HCT116 (cell line): ENCODE results near the gene SETD2. TPM values are rescaled to one million over a fixed set of nuclear protein-coding genes. Genes with fewer than 3 reads are reported as not detected.
A peak's percentile ranks its signal among the peaks of the same experiment; 100 is the strongest.

Experiments used
- ATAC-seq: fragments of 200-7000 bp; cut with Tn5 transposase; 2 replicates; pipeline ENCODE4 v1.9.1; 2020; ENCODE audit warnings: mild to moderate bottlenecking, moderate library complexity
- BruUV-seq: library from RNA; stranded (reverse); fragments of 400-500 nt; replicated peaks from 2 replicates; lab custom pipeline; 2021; lab: Mats Ljungman, UMichigan
- CTCF ChIA-PET: fragments of 300-600 bp; sonication (Branson Sonifier 250); formaldehyde crosslinking; loops from one replicate; lab custom pipeline; 2021; ENCODE audit warnings: antibody characterized with exemption; lab: Charles Lee
- POLR2A ChIA-PET: fragments of 300-600, 350-600 bp; sonication (Branson Sonifier 250); formaldehyde crosslinking; loops from one replicate; lab custom pipeline; 2021; ENCODE audit warnings: antibody characterized with exemption; lab: Charles Lee
- RAD21 ChIA-PET, 2 experiments: fragments of 300-600 bp; sonication (Branson Sonifier 250); formaldehyde crosslinking; loops; one replicate each; lab custom pipeline; 2023; ENCODE audit warnings: low total read pairs in 2 of 2; ENCODE audit not compliant: uncharacterized antibody in 2 of 2, unreplicated experiment in 2 of 2, low non-redundant PET in 1 of 2; lab: Charles Lee
- DNase-seq: peaks from one replicate; pipeline ENCODE4 v3.0.0-alpha.2; 2010; ENCODE audit warnings: low read depth, low spot score
- H2AFZ ChIP-seq: fragments of 200-600 bp; shearing (Covaris generic), sonication (generic); 2 replicates; pipeline ENCODE4 v1.6.1; 2017; ENCODE audit warnings: low read depth, mixed run types, mixed read lengths, antibody characterized with exemption, low read length; ENCODE audit not compliant: poor library complexity, severe bottlenecking
- H3K27ac ChIP-seq: 2 replicates; pipeline ENCODE4 v1.5.1; 2012; ENCODE audit warnings: low read depth, low read length
- H3K27me3 ChIP-seq: fragments of 200-600 bp; sonication (generic); 2 replicates; pipeline ENCODE4 v1.6.1; 2016; ENCODE audit warnings: mixed run types, low read length, mixed read lengths; ENCODE audit not compliant: insufficient read depth
- H3K36me3 ChIP-seq, 2 experiments: fragments of 200-500 bp in 1 of 2; fragments of 200-600 bp in 1 of 2; sonication (Bioruptor generic) in 1 of 2; sonication (generic) in 1 of 2; 2 replicates each; pipeline versions ENCODE4 v1.5.1 to v1.6.1; 2014 to 2016; ENCODE audit warnings: low read length in 2 of 2, inconsistent platforms in 1 of 2, mixed read lengths in 1 of 2, mixed run types in 1 of 2; ENCODE audit not compliant: insufficient read depth in 2 of 2, control insufficient read depth in 1 of 2
- H3K4me1 ChIP-seq, 2 experiments: fragments of 200-600 bp in 1 of 2; sonication (generic) in 1 of 2; 2 replicates each; pipeline versions ENCODE4 v1.5.1 to v1.6.1; 2012 to 2017; ENCODE audit warnings: low read length in 2 of 2, inconsistent platforms in 1 of 2, mild to moderate bottlenecking in 1 of 2, mixed read lengths in 1 of 2, mixed run types in 1 of 2, moderate library complexity in 1 of 2; ENCODE audit not compliant: insufficient read depth in 2 of 2, control insufficient read depth in 1 of 2
- H3K4me2 ChIP-seq: fragments of 200-600 bp; sonication (generic); 2 replicates; pipeline ENCODE4 v1.6.1; 2017; ENCODE audit warnings: mixed run types, low read length, mixed read lengths
- H3K4me3 ChIP-seq, 2 experiments: fragments of 200-600 bp in 1 of 2; sonication (generic) in 1 of 2; replicated peaks in 1 of 2; 2 replicates each; pipeline ENCODE4 v1.5.1; 2011 to 2016; ENCODE audit warnings: low read length in 2 of 2, control low read depth in 1 of 2, low read depth in 1 of 2, mild to moderate bottlenecking in 1 of 2, mixed read lengths in 1 of 2, mixed run types in 1 of 2
- H3K79me2 ChIP-seq: fragments of 200-600 bp; sonication (generic); 2 replicates; pipeline ENCODE4 v1.6.1; 2017; ENCODE audit warnings: mild to moderate bottlenecking, mixed run types, low read length, moderate library complexity, mixed read lengths; ENCODE audit not compliant: insufficient read depth
- H3K9ac ChIP-seq: fragments of 200-600 bp; sonication (generic); 2 replicates; pipeline ENCODE4 v1.6.1; 2016; ENCODE audit warnings: low read length, mixed read lengths
- H3K9me2 ChIP-seq: fragments of 200-600 bp; sonication (generic), shearing (Covaris generic); 2 replicates; pipeline ENCODE4 v1.6.1; 2017; ENCODE audit warnings: mixed run types, mild to moderate bottlenecking, moderate library complexity; ENCODE audit not compliant: insufficient read depth
- H3K9me3 ChIP-seq, 2 experiments: fragments of 200-500 bp in 1 of 2; fragments of 200-600 bp in 1 of 2; sonication (Bioruptor generic) in 1 of 2; sonication (generic) in 1 of 2; 2 replicates each; pipeline ENCODE4 v1.6.1; 2014 to 2017; ENCODE audit warnings: low read length in 2 of 2, mixed read lengths in 2 of 2, inconsistent platforms in 1 of 2, low read depth in 1 of 2, mild to moderate bottlenecking in 1 of 2, mixed run types in 1 of 2, moderate library complexity in 1 of 2; ENCODE audit not compliant: control insufficient read depth in 1 of 2, insufficient read depth in 1 of 2
- H4K20me1 ChIP-seq: fragments of 200-600 bp; sonication (generic), shearing (Covaris generic); 2 replicates; pipeline ENCODE4 v1.6.1; 2017; ENCODE audit warnings: mixed run types, mild to moderate bottlenecking, moderate library complexity; ENCODE audit not compliant: insufficient read depth
- CBX3 ChIP-seq: IDR thresholded peaks from 2 replicates; pipeline ENCODE4 v1.6.1; 2012; ENCODE audit warnings: low read depth
- CEBPB ChIP-seq: IDR thresholded peaks from 2 replicates; pipeline ENCODE4 v1.6.1; 2012; ENCODE audit warnings: low read depth
- CTCF ChIP-seq, 3 experiments: fragments of 200-600 bp in 1 of 3; sonication (generic) in 1 of 3; IDR thresholded peaks in 2 of 3; conservative IDR thresholded peaks in 1 of 3; 2 replicates each; pipeline ENCODE4 v1.5.1; 2012 to 2017; ENCODE audit warnings: low read depth in 2 of 3, low read length in 2 of 3, antibody characterized with exemption in 1 of 3, borderline replicate concordance in 1 of 3, control low read depth in 1 of 3, mild to moderate bottlenecking in 1 of 3, mixed read lengths in 1 of 3, mixed run types in 1 of 3, moderate library complexity in 1 of 3; ENCODE audit not compliant: insufficient read depth in 1 of 3
- EGR1 ChIP-seq: IDR thresholded peaks from 2 replicates; pipeline ENCODE4 v1.6.1; 2012; ENCODE audit warnings: low read depth
- ELF1 ChIP-seq: IDR thresholded peaks from 2 replicates; pipeline ENCODE4 v1.6.1; 2012; ENCODE audit warnings: low read depth, borderline replicate concordance
- EZH2 ChIP-seq: fragments of 200-600 bp; sonication (generic); IDR thresholded peaks from 2 replicates; pipeline ENCODE4 v1.6.1; 2017; ENCODE audit warnings: antibody characterized with exemption, mixed run types
- EZH2phosphoT487 ChIP-seq: fragments of 200-600 bp; IDR thresholded peaks from 2 replicates; pipeline ENCODE4 v1.6.1; 2018; ENCODE audit warnings: antibody characterized with exemption, borderline replicate concordance
- FOSL1 ChIP-seq: IDR thresholded peaks from 2 replicates; pipeline ENCODE4 v1.6.1; 2012; ENCODE audit warnings: low read depth
- JUND ChIP-seq: IDR thresholded peaks from 2 replicates; pipeline ENCODE4 v1.6.1; 2012
- MAX ChIP-seq: IDR thresholded peaks from 2 replicates; pipeline ENCODE4 v1.6.1; 2012
- POLR2AphosphoS5 ChIP-seq: IDR thresholded peaks from 2 replicates; pipeline ENCODE4 v1.6.1; 2011; ENCODE audit warnings: mild to moderate bottlenecking, low read depth, low read length, moderate library complexity
- RAD21 ChIP-seq: IDR thresholded peaks from 2 replicates; pipeline ENCODE4 v1.6.1; 2012; ENCODE audit warnings: low read depth, mild to moderate bottlenecking
- SP1 ChIP-seq: IDR thresholded peaks from 2 replicates; pipeline ENCODE4 v1.6.1; 2012; ENCODE audit warnings: low read depth
- YY1 ChIP-seq: IDR thresholded peaks from 2 replicates; pipeline ENCODE4 v1.6.1; 2011; ENCODE audit warnings: low read length, low read depth, moderate library complexity, mild to moderate bottlenecking; ENCODE audit not compliant: insufficient replicate concordance; ENCODE audit errors: extremely low read depth
- ZBTB33 ChIP-seq: IDR thresholded peaks from 2 replicates; pipeline ENCODE4 v1.6.1; 2011; ENCODE audit warnings: mild to moderate bottlenecking, low read length, moderate library complexity; ENCODE audit not compliant: insufficient replicate concordance; ENCODE audit errors: extremely low read depth
- ZFX ChIP-seq: fragments of 450-650 bp; IDR thresholded peaks from 2 replicates; pipeline ENCODE4 v1.6.1; 2017
- ZNF274 ChIP-seq: fragments of 200-500 bp; sonication (Bioruptor generic); IDR thresholded peaks from 2 replicates; pipeline ENCODE4 v1.6.1; 2014; ENCODE audit warnings: mild to moderate bottlenecking, low read depth, low read length, inconsistent platforms
- intact Hi-C: fragments of 100-400 bp; cut with micrococcal nuclease; formaldehyde crosslinking; loops from 2 replicates; pipeline ENCODE4 v1.10.0; 2022
- total RNA-seq: library from RNA; stranded (reverse); gene quantifications from one replicate; pipeline ENCODE4 v1.2.1, GENCODE V29; 2021; ENCODE audit not compliant: unreplicated experiment

SETD2 gene
- total RNA-seq, 1 experiment from 2014 or later: 33.0 TPM

GRCh38 chr3:47057212-47057671 lies 106.7 kb downstream of the SETD2 start:
- Histone ChIP-seq H3K36me3 (peaks cover 0 to 6% of the 10 kb centered on the region in 2 experiments; a peak in 1 of 4 replicates), H3K4me1 (no peaks in the 10 kb centered on the region), H3K27ac (no peak overlapping the region), H3K4me3 (no peak overlapping the region), H4K20me1 (no peaks in the 10 kb centered on the region; the same call in 1 of the 2 replicates), H3K9me2 (no peaks in the 10 kb centered on the region), H3K4me2 (no peak overlapping the region), H3K9me3 (no peaks in the 10 kb centered on the region), H3K79me2 (peaks cover 33% of the 10 kb centered on the region; the same call in 1 of the 2 replicates)
- DNase-seq: no peak
- no TSS peak for BruUV-seq
- ChIA-PET POLR2A (no interaction called here), RAD21 (no interaction called here), CTCF (no interaction called here)
- intact Hi-C loops: no loop called here
- TF ChIP-seq MAX: no peak
- TF ChIP-seq, all 23 proteins: peak for 0
- ATAC-seq: no peak
- Histone ChIP-seq H3K9ac (no peak overlapping the region), H2AFZ (no peak overlapping the region), H3K27me3 (no peaks in the 10 kb centered on the region)

GRCh38 chr3:47056705-47057104 lies 107.2 kb downstream of the SETD2 start:
- H3K27me3 ChIP-seq: no peaks in the 10 kb centered on the region
- no peak for ATAC-seq
- H3K9me2 ChIP-seq: no peaks in the 10 kb centered on the region
- no peak overlapping the region for H3K4me3 ChIP-seq
- no peaks in the 10 kb centered on the region for H3K9me3 ChIP-seq
- TF ChIP-seq EGR1 (no peak), ZNF274 (no peak), POLR2AphosphoS5 (no peak), RAD21 (no peak), CEBPB (no peak), EZH2 (no peak), YY1 (no peak), JUND (no peak), SP1 (no peak), CBX3 (no peak), ZBTB33 (no peak), ZFX (no peak), CTCF (IDR thresholded peaks at IDR 0.05 in 2 of 3, conservative IDR thresholded peaks at IDR 0.05 in 1 of 3; ENCODE audit: borderline replicate concordance in 1 of 3, insufficient read depth in 1 of 3, low read depth in 2 of 3, low read length in 2 of 3) (no peak), FOSL1 (no peak), EZH2phosphoT487 (no peak), ELF1 (no peak), MAX (no peak)
- TF ChIP-seq, all 23 proteins: peak for 0
- no peak overlapping the region for H3K27ac ChIP-seq
- DNase-seq: no peak
- H3K9ac ChIP-seq: no peak overlapping the region
- H3K4me1 ChIP-seq: no peaks in the 10 kb centered on the region
- RAD21 ChIA-PET: no interaction called here
- H3K79me2 ChIP-seq: peaks cover 33% of the 10 kb centered on the region; the same call in 1 of the 2 replicates
- no peak overlapping the region for H3K4me2 ChIP-seq
- H2AFZ ChIP-seq: no peak overlapping the region
- H3K36me3 ChIP-seq: peaks cover 0 to 6% of the 10 kb centered on the region in 2 experiments; a peak in 1 of 4 replicates
- intact Hi-C loops: no loop called here
- POLR2A ChIA-PET: no interaction called here
- H4K20me1 ChIP-seq: no peaks in the 10 kb centered on the region; the same call in 1 of the 2 replicates
- CTCF ChIA-PET: no interaction called here
- TSS peak; percentile 34 for BruUV-seq
